Tibial nerve (tissue), 4 donors: ENCODE results near the gene GRIN2B. TPM values are rescaled to one million over a fixed set of nuclear protein-coding genes. Genes with fewer than 3 reads are reported as not detected.

Source experiments
- DNase-seq, 2 donors: peaks; one replicate each; pipeline ENCODE4 v3.0.0-alpha.2; 2019; ENCODE audit warnings: low spot score in 2 of 2
- H3K27ac ChIP-seq, 4 donors: fragments of 200-600 bp; sonication (generic) in 3 of 4; one replicate each; pipeline ENCODE4 v1.5.1; 2017 to 2019; ENCODE audit warnings: mild to moderate bottlenecking in 1 of 4
- H3K27me3 ChIP-seq, 2 donors: fragments of 200-600 bp; sonication (generic) in 1 of 2; one replicate each; pipeline versions ENCODE4 v1.5.1 to v1.6.0; 2017 to 2019
- H3K36me3 ChIP-seq, 3 donors: fragments of 200-600 bp; sonication (generic); one replicate each; pipeline ENCODE4 v1.5.1; 2018 to 2019
- H3K4me1 ChIP-seq, 4 donors: fragments of 200-600 bp; sonication (generic) in 3 of 4; one replicate each; pipeline ENCODE4 v1.5.1; 2017 to 2019
- H3K4me3 ChIP-seq, 4 donors: fragments of 200-600 bp; sonication (generic) in 3 of 4; one replicate each; pipeline ENCODE4 v1.5.1; 2017 to 2019; ENCODE audit warnings: mild to moderate bottlenecking in 1 of 4, moderate library complexity in 1 of 4
- H3K9me3 ChIP-seq, 4 donors: fragments of 200-600 bp; sonication (generic) in 3 of 4; one replicate each; pipeline ENCODE4 v1.5.1; 2017 to 2019
- EP300 ChIP-seq, 2 donors: sonication (generic); formaldehyde crosslinking; IDR thresholded peaks; one replicate each; pipeline ENCODE4 v1.6.1; 2017; ENCODE audit warnings: antibody characterized with exemption in 2 of 2, mild to moderate bottlenecking in 1 of 2
- POLR2A ChIP-seq, 2 donors: fragments of 450-650 bp; IDR thresholded peaks; one replicate each; pipeline ENCODE4 v1.6.1; 2017; ENCODE audit warnings: antibody characterized with exemption in 2 of 2, mild to moderate bottlenecking in 2 of 2, moderate library complexity in 2 of 2
- WGBS, 2 donors: methylation state at CpG; one replicate each; pipeline ENCODE4 v1.1.5; 2018; 5-methylcytosine and 5-hydroxymethylcytosine counted together
- total RNA-seq, 4 donors: library from RNA; depleted of rRNA; stranded (reverse); fragments of >200 nt; gene quantifications; one replicate each; pipeline ENCODE4 v1.1.0, GENCODE V29; 2016
- TF ChIP-seq, protein P1 (sequence below), 5 experiments: fragments of 200-600 bp in 3 of 5; fragments of 450-650 bp in 2 of 5; sonication (generic) in 3 of 5; IDR thresholded peaks; one replicate each; pipeline ENCODE4 v1.5.1; 2016 to 2019; ENCODE audit warnings: antibody characterized with exemption in 5 of 5, mild to moderate bottlenecking in 3 of 5, moderate library complexity in 2 of 5

Gene GRIN2B
- total RNA-seq: 1 to 10 TPM in 3 of 4 donors, under 1 TPM in 1; 0.39 to 2.6 (median 1.9) TPM

DNA sequence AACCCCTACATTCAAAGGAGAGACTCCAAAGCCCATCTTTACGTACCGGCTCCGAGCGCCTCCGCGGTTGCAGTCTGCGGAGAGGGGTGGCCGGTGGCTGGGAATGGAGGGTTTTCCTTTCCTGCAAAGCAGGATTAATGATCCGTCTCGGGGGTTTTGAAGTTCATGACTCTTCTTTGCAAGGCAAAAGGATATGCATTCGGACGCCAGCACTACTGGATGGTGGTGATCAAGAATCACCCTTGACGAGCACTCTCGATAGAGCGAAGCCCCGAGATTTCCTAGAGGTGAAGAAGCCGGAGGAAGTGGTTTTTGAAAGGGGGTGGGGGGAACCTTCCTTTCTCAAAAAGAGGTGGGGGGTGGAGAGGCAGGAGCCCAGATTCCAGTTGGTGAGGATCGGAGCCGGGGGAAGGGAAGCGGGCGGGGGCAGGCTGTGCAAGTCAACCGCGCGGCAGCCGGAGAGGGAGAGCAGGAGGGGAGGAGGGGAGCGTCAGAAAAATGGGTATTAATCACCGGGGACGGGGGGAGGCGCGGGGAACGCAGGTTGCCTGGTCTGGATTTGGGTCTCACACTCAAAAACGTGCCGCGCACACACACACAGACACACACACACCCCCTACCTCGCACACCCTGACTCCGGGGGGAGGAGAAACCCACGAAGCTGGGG, at the start of gene GRIN2B:
GRIN2B (minus strand) TSS at position 307 of the 667 bp plus-strand sequence. CDS start 115,394 bp downstream, outside the sequence.
- no peaks in the 10 kb centered on the region for H3K9me3 ChIP-seq
- TF ChIP-seq POLR2A (IDR thresholded peaks at IDR 0.05): no peak
- no peak for TF ChIP-seq EP300 (IDR thresholded peaks at IDR 0.05)
- TF ChIP-seq, protein P1, sequence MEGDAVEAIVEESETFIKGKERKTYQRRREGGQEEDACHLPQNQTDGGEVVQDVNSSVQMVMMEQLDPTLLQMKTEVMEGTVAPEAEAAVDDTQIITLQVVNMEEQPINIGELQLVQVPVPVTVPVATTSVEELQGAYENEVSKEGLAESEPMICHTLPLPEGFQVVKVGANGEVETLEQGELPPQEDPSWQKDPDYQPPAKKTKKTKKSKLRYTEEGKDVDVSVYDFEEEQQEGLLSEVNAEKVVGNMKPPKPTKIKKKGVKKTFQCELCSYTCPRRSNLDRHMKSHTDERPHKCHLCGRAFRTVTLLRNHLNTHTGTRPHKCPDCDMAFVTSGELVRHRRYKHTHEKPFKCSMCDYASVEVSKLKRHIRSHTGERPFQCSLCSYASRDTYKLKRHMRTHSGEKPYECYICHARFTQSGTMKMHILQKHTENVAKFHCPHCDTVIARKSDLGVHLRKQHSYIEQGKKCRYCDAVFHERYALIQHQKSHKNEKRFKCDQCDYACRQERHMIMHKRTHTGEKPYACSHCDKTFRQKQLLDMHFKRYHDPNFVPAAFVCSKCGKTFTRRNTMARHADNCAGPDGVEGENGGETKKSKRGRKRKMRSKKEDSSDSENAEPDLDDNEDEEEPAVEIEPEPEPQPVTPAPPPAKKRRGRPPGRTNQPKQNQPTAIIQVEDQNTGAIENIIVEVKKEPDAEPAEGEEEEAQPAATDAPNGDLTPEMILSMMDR (IDR thresholded peaks at IDR 0.05): no peak
- peak within 1 kb of the TSS in 1 of 4 donors; percentile 27 for H3K27ac ChIP-seq
- peaks cover 0 to 36% of the 10 kb centered on the region in 2 donors for H3K27me3 ChIP-seq
- DNase-seq: no peak
- H3K36me3 ChIP-seq: no peaks in the 10 kb centered on the region
- H3K4me3 ChIP-seq: peak within 1 kb of the TSS; percentile 26 to 54 (median 36)
- peaks cover 0 to 28% (median 3%) of the 10 kb centered on the region in 4 donors for H3K4me1 ChIP-seq
- 1 to 2% methylated on average over 37 of the region's 37 CpGs for WGBS, 2 donors

DNA sequence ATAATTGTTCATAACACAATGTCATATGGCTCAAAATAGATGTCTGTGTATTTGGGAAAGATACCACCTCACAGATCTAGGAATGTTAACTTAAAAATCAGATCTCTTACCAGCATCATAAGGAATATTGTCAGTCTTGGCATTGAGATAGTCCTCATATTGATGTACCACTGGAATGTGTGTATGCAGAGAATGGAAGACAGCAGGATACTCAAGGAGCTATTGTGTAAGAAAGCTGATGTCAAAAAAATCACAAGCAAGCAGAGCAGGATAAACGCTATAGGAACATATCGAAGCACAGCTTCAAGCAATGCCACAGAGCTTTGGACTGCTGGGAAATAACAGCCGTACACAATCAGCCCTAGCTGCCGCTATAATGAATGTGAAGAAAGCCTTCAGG, 45.1 kb upstream of the GRIN2B start:
- WGBS, 2 donors: 86 to 90% methylated on average over 4 of the region's 4 CpGs
- H3K27me3 ChIP-seq: no peaks in the 10 kb centered on the region
- H3K4me1 ChIP-seq: no peaks in the 10 kb centered on the region
- no peak for DNase-seq
- TF ChIP-seq POLR2A (IDR thresholded peaks at IDR 0.05) (no peak), EP300 (IDR thresholded peaks at IDR 0.05) (no peak)
- TF ChIP-seq, protein P1 (IDR thresholded peaks at IDR 0.05): no peak
- no peak overlapping the region for H3K27ac ChIP-seq
- H3K4me3 ChIP-seq: no peak overlapping the region
- no peaks in the 10 kb centered on the region for H3K9me3 ChIP-seq
- no peaks in the 10 kb centered on the region for H3K36me3 ChIP-seq

DNA sequence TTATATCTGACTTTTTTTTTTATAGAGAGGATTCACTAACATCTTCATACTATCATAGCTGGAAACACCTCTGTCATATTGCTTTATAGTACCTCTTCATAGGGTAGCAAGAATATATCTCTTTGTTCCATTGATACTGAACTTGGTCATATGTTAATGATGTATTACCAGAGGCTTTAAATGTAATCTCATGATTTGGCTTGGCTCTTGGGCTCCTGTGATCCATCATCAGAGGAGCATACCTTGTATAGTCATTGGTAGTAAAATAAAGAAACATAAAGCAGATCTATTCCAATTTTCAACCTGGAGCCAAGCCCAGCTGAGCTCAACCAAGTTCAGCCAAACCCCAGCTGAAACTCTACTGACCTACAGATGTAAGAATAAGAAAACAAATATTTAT, 43.2 kb upstream of the GRIN2B start:
- H3K36me3 ChIP-seq: no peaks in the 10 kb centered on the region
- no peaks in the 10 kb centered on the region for H3K9me3 ChIP-seq
- DNase-seq: no peak
- no peaks in the 10 kb centered on the region for H3K27me3 ChIP-seq
- TF ChIP-seq POLR2A (IDR thresholded peaks at IDR 0.05) (no peak), EP300 (IDR thresholded peaks at IDR 0.05) (no peak)
- TF ChIP-seq, protein P1 (IDR thresholded peaks at IDR 0.05): no peak
- no peak overlapping the region for H3K27ac ChIP-seq
- H3K4me1 ChIP-seq: no peaks in the 10 kb centered on the region
- no peak overlapping the region for H3K4me3 ChIP-seq

DNA sequence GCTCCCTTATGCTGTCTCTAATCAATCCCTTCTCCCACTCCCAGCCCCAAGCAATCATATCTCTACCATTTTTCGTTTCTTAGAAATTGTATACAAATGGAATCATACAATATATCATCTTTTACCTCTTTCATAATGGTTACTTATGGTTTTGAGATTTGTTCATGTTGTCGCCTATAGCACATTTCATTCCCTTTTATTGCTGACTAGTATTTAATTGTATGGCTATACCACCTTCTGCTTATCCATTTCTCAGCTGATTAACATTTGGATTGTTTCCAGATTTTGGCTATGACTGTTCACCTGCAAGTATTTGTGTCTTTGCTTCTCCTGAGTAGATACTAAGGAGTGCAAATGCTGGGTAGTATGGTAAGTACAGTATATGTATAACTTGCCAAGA, 36.7 kb upstream of the GRIN2B start:
- no peaks in the 10 kb centered on the region for H3K36me3 ChIP-seq
- no peaks in the 10 kb centered on the region for H3K27me3 ChIP-seq
- 75 to 81% methylated on average over 2 of the region's 2 CpGs for WGBS, 2 donors

DNA sequence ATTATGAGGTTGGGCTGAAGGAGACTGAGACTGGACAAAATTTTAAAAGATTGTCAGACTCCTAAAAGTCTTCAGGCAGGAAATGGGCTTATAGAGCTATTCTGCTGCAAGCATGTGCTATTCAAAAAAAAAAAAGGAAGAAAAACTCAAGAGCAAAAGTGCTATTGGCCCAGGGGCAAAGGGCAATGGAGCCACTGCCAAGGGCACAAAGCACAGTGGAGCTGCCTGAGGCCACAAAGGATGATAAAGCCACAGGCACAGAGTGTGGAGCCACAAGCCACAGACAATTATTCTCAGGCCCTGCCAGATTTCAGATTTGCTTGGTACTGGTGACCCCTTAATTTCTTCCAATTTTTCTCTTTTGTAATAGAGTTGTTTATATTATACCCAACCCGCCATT, 29.6 kb upstream of the GRIN2B start:
- Histone ChIP-seq H3K27ac (no peak overlapping the region), H3K4me3 (no peak overlapping the region), H3K9me3 (peaks cover 0 to 11% (median 0%) of the 10 kb centered on the region in 4 donors), H3K4me1 (no peaks in the 10 kb centered on the region), H3K27me3 (no peaks in the 10 kb centered on the region), H3K36me3 (no peaks in the 10 kb centered on the region)
- DNase-seq: no peak
- WGBS, 2 donors: 71 to 74% methylated on average over 1 of the region's 1 CpG
- TF ChIP-seq, protein P1 (IDR thresholded peaks at IDR 0.05): no peak
- no peak for TF ChIP-seq EP300 (IDR thresholded peaks at IDR 0.05)
- TF ChIP-seq POLR2A (IDR thresholded peaks at IDR 0.05): no peak

More for the DNA sequence above, 36.7 kb upstream of the GRIN2B start:
- H3K4me3 ChIP-seq: no peak overlapping the region
- peaks cover 0 to 4% (median 0%) of the 10 kb centered on the region in 4 donors for H3K9me3 ChIP-seq
- DNase-seq: no peak
- H3K27ac ChIP-seq: no peak overlapping the region
- TF ChIP-seq, protein P1 (IDR thresholded peaks at IDR 0.05): no peak
- TF ChIP-seq POLR2A (IDR thresholded peaks at IDR 0.05): no peak
- TF ChIP-seq EP300 (IDR thresholded peaks at IDR 0.05): no peak
- H3K4me1 ChIP-seq: no peaks in the 10 kb centered on the region
